Neural progenitor cell (in vitro differentiated cells): ENCODE measurements around the gene ARID5B. TPM values are rescaled to one million over a fixed set of nuclear protein-coding genes. Genes with fewer than 3 reads are reported as not detected.

Source experiments
- DNase-seq: peaks from one replicate; pipeline ENCODE4 v3.0.0-alpha.2; 2016; ENCODE audit warnings: low spot score
- H2AFZ ChIP-seq: fragments of 200-600 bp; sonication (generic); replicated peaks from 2 replicates; pipeline ENCODE4 v1.6.1; 2016; ENCODE audit warnings: antibody characterized with exemption
- H3F3A ChIP-seq: fragments of 200-600 bp; sonication (generic); 2 replicates; pipeline ENCODE4 v1.6.1; 2016; ENCODE audit warnings: antibody characterized with exemption, low read depth
- H3K27ac ChIP-seq: fragments of 200-600 bp; sonication (generic); 2 replicates; pipeline ENCODE4 v1.5.1; 2016; ENCODE audit warnings: mild to moderate bottlenecking
- H3K27me3 ChIP-seq: fragments of 200-600 bp; sonication (generic); 2 replicates; pipeline ENCODE4 v1.6.1; 2016; ENCODE audit warnings: mild to moderate bottlenecking, moderate library complexity
- H3K36me3 ChIP-seq: fragments of 200-600 bp; sonication (generic); 2 replicates; pipeline ENCODE4 v1.5.1; 2016
- H3K4me1 ChIP-seq: fragments of 200-600 bp; sonication (generic); 2 replicates; pipeline ENCODE4 v1.6.1; 2016; ENCODE audit warnings: mixed run types
- H3K4me2 ChIP-seq: fragments of 200-600 bp; sonication (generic); 2 replicates; pipeline ENCODE4 v1.6.1; 2016
- H3K4me3 ChIP-seq: fragments of 200-600 bp; sonication (generic); 2 replicates; pipeline ENCODE4 v1.5.1; 2016
- H3K79me2 ChIP-seq: fragments of 200-600 bp; sonication (generic); 2 replicates; pipeline ENCODE4 v1.6.1; 2016; ENCODE audit warnings: low read depth
- H3K9ac ChIP-seq: fragments of 200-600 bp; sonication (generic); 2 replicates; pipeline ENCODE4 v1.6.1; 2016
- H3K9me3 ChIP-seq: fragments of 200-600 bp; sonication (generic); 2 replicates; pipeline ENCODE4 v1.5.1; 2016; ENCODE audit warnings: low read depth
- H4K20me1 ChIP-seq: fragments of 200-600 bp; sonication (generic); 2 replicates; pipeline ENCODE4 v1.6.1; 2016; ENCODE audit warnings: low read depth
- H3K27ac Mint-ChIP-seq: 3 replicates; pipeline ENCODE4 v1.8.0; 2021; ENCODE audit warnings: mixed read lengths
- H3K27me3 Mint-ChIP-seq: 2 replicates; pipeline ENCODE4 v1.8.0; 2022; ENCODE audit warnings: low read depth, mild to moderate bottlenecking, inconsistent platforms, moderate library complexity, mixed read lengths; ENCODE audit not compliant: insufficient read depth
- H3K36me3 Mint-ChIP-seq: 3 replicates; pipeline ENCODE4 v1.8.0; 2021; ENCODE audit warnings: mixed read lengths
- H3K4me1 Mint-ChIP-seq: 3 replicates; pipeline ENCODE4 v1.8.0; 2021; ENCODE audit warnings: mixed read lengths
- H3K4me3 Mint-ChIP-seq: 3 replicates; pipeline ENCODE4 v1.8.0; 2021; ENCODE audit warnings: mild to moderate bottlenecking, moderate library complexity, mixed read lengths
- H3K9me3 Mint-ChIP-seq: 3 replicates; pipeline ENCODE4 v1.8.0; 2020; ENCODE audit warnings: mixed read lengths
- CTCF ChIP-seq: fragments of 200-600 bp; sonication (generic); IDR thresholded peaks from 2 replicates; pipeline ENCODE4 v1.5.1; 2017; ENCODE audit warnings: antibody characterized with exemption, mild to moderate bottlenecking
- EZH2 ChIP-seq: fragments of 200-600 bp; sonication (generic); IDR thresholded peaks from 2 replicates; pipeline ENCODE4 v1.6.1; 2017; ENCODE audit warnings: antibody characterized with exemption, mild to moderate bottlenecking, moderate library complexity
- EZH2phosphoT487 ChIP-seq: fragments of 200-600 bp; sonication (generic); IDR thresholded peaks from 2 replicates; pipeline ENCODE4 v1.6.1; 2017; ENCODE audit warnings: antibody characterized with exemption
- total RNA-seq: library from RNA; depleted of rRNA; stranded (reverse); fragments of >200 nt; gene quantifications from 2 replicates; pipeline ENCODE4 v1.2.3, GENCODE V29; 2015; ENCODE audit warnings: low replicate concordance

ARID5B gene
- total RNA-seq, 1 donor from 2014 or later = 1.5 TPM

GRCh38 chr10:62050893-62051433 lies 149.5 kb downstream of the ARID5B start:
- DNase-seq = no peak
- no peaks in the 10 kb centered on the region for H3K27me3 Mint-ChIP-seq
- Histone ChIP-seq H3K4me1 (peaks cover 11% of the 10 kb centered on the region), H4K20me1 (no peaks in the 10 kb centered on the region), H2AFZ (no peak overlapping the region), H3K27ac (no peak overlapping the region), H3K27me3 (peaks cover 11% of the 10 kb centered on the region), H3K79me2 (no peaks in the 10 kb centered on the region), H3K4me2 (no peak overlapping the region), H3F3A (no peaks in the 10 kb centered on the region), H3K36me3 (no peaks in the 10 kb centered on the region), H3K9ac (no peak overlapping the region), H3K4me3 (no peak overlapping the region), H3K9me3 (no peaks in the 10 kb centered on the region)
- H3K4me3 Mint-ChIP-seq = peak overlapping the region; percentile 81
- peaks cover 23% of the 10 kb centered on the region for H3K36me3 Mint-ChIP-seq
- H3K4me1 Mint-ChIP-seq = peaks cover 59% of the 10 kb centered on the region
- H3K9me3 Mint-ChIP-seq = peaks cover 2% of the 10 kb centered on the region
- peak overlapping the region; percentile 70 for H3K27ac Mint-ChIP-seq
- TF ChIP-seq EZH2phosphoT487 (no peak), EZH2 (no peak), CTCF (no peak)

GRCh38 chr10:62052276-62052675 lies 150.8 kb downstream of the ARID5B start:
- DNase-seq = no peak
- no peaks in the 10 kb centered on the region for H3K9me3 ChIP-seq
- H3K4me1 ChIP-seq = peaks cover 11% of the 10 kb centered on the region
- no peak overlapping the region for H3K4me3 Mint-ChIP-seq
- no peak overlapping the region for H3K4me3 ChIP-seq
- no peaks in the 10 kb centered on the region for H3F3A ChIP-seq
- H3K27me3 ChIP-seq = peaks cover 11% of the 10 kb centered on the region
- H3K9ac ChIP-seq = no peak overlapping the region
- no peak overlapping the region for H3K4me2 ChIP-seq
- H2AFZ ChIP-seq = no peak overlapping the region
- no peaks in the 10 kb centered on the region for H3K79me2 ChIP-seq
- no peaks in the 10 kb centered on the region for H3K36me3 ChIP-seq
- TF ChIP-seq EZH2 = no peak
- TF ChIP-seq EZH2phosphoT487 = no peak
- no peak for TF ChIP-seq CTCF
- H4K20me1 ChIP-seq = no peaks in the 10 kb centered on the region
- peaks cover 47% of the 10 kb centered on the region for H3K4me1 Mint-ChIP-seq
- H3K9me3 Mint-ChIP-seq = peaks cover 2% of the 10 kb centered on the region
- H3K36me3 Mint-ChIP-seq = peaks cover 25% of the 10 kb centered on the region
- H3K27ac ChIP-seq = no peak overlapping the region
- no peaks in the 10 kb centered on the region for H3K27me3 Mint-ChIP-seq
- no peak overlapping the region for H3K27ac Mint-ChIP-seq

- peaks cover 26% of the 10 kb centered on the region for H3K36me3 Mint-ChIP-seq
- H2AFZ ChIP-seq = no peak overlapping the region
- no peak overlapping the region for H3K27ac Mint-ChIP-seq
- TF ChIP-seq CTCF (no peak), EZH2 (no peak), EZH2phosphoT487 (no peak)
- no peaks in the 10 kb centered on the region for H4K20me1 ChIP-seq
- no peaks in the 10 kb centered on the region for H3K36me3 ChIP-seq
- H3K9me3 ChIP-seq = no peaks in the 10 kb centered on the region
- peaks cover 2% of the 10 kb centered on the region for H3K9me3 Mint-ChIP-seq
- no peak overlapping the region for H3K4me2 ChIP-seq
- no peak for DNase-seq
- H3F3A ChIP-seq = no peaks in the 10 kb centered on the region
- H3K4me1 Mint-ChIP-seq = peaks cover 33% of the 10 kb centered on the region
- H3K4me1 ChIP-seq = peaks cover 11% of the 10 kb centered on the region
- H3K4me3 ChIP-seq = no peak overlapping the region
- no peaks in the 10 kb centered on the region for H3K79me2 ChIP-seq
- H3K9ac ChIP-seq = no peak overlapping the region
- H3K27me3 ChIP-seq = peaks cover 11% of the 10 kb centered on the region
- no peak overlapping the region for H3K27ac ChIP-seq
- no peaks in the 10 kb centered on the region for H3K27me3 Mint-ChIP-seq
- H3K4me3 Mint-ChIP-seq = no peak overlapping the region
These were observed 152.4 kb downstream of the ARID5B start for GRCh38 chr10:62053860-62054259.
